Mucosa of descending colon (tissue), 3 donors: Measurements from ENCODE around the gene PROSER1. TPM values are rescaled to one million over a fixed set of nuclear protein-coding genes. Genes with fewer than 3 reads are reported as not detected.

ENCODE experiments used
- ATAC-seq: fragments of 200-7000 bp; cut with Tn5 transposase; one replicate; pipeline ENCODE4 v1.9.1; 2020; ENCODE audit warnings: mild to moderate bottlenecking, moderate library complexity
- DNase-seq, 3 donors: peaks; one replicate each; pipeline ENCODE4 v3.0.0-alpha.2; 2020
- H3K36me3 ChIP-seq: fragments of 200-600 bp; one replicate; pipeline ENCODE4 v1.8.0; 2021; ENCODE audit warnings: low read depth, mild to moderate bottlenecking
- H3K4me1 ChIP-seq: fragments of 200-600 bp; one replicate; pipeline ENCODE4 v1.8.0; 2021; ENCODE audit warnings: low read depth, mild to moderate bottlenecking
- H3K4me3 ChIP-seq: fragments of 200-600 bp; one replicate; pipeline ENCODE4 v1.8.0; 2021; ENCODE audit warnings: mild to moderate bottlenecking
- H3K9me3 ChIP-seq: fragments of 200-600 bp; one replicate; pipeline ENCODE4 v1.8.0; 2021; ENCODE audit warnings: mild to moderate bottlenecking
- intact Hi-C, 2 donors: fragments of 100-400 bp; cut with DNase I in 1 of 2; cut with micrococcal nuclease in 1 of 2; formaldehyde crosslinking; loops; one replicate each; pipeline versions ENCODE4 v1.11.0 to v1.11.1; 2022; cut with DNase I, micrococcal nuclease
- total RNA-seq, 3 donors: library from RNA; stranded (reverse); fragmentation: NEBNext Ultra II Directional in 2 of 3; extraction: Animal tissue kit (Norgen Biotek cat#: 25700) in 2 of 3; gene quantifications; one replicate each; pipeline versions ENCODE4 v1.2.1 to v1.2.4, GENCODE V29; 2021 to 2023
- TF ChIP-seq, protein P1 (sequence below): fragments of 200-600 bp; IDR thresholded peaks from one replicate; pipeline ENCODE4 v1.8.0; 2022; ENCODE audit warnings: antibody characterized with exemption, mild to moderate bottlenecking
- donor health status: DM: no; HTN: no; CAD: no; lungs with moderate emphysema.
- donor health status: DM: no; HTN: no; CAD: no.
- donor health status: DM: no; HTN: yes; CAD: no.

PROSER1 gene
- total RNA-seq, 3 donors from 2014 or later: 37.4 to 45.0 (median 43.3) TPM

DNA sequence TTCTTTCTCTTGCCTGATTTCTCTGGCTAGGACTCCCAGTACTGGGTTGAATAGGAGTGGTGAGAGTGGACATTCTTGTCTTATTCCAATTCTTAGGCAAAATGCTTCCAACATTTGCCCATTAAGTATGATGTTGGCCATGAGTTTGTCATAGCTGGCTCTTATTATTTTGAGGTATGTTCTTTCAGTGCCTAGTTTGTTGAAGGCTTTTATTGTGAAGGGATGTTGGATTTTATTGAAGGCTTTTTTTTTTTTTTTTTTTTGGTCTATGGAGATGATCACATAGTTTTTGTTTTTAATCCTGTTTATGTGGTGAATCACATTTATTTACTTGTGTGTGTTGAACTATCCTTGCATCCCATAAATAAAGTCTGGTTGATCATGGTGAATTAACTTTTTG is 20.2 kb upstream of the PROSER1 start:
- H3K4me1 ChIP-seq: no peaks in the 10 kb centered on the region
- ATAC-seq: no peak
- H3K9me3 ChIP-seq: no peaks in the 10 kb centered on the region
- intact Hi-C loops: no loop called here
- H3K36me3 ChIP-seq: no peaks in the 10 kb centered on the region
- no peak for DNase-seq
- TF ChIP-seq, protein P1, sequence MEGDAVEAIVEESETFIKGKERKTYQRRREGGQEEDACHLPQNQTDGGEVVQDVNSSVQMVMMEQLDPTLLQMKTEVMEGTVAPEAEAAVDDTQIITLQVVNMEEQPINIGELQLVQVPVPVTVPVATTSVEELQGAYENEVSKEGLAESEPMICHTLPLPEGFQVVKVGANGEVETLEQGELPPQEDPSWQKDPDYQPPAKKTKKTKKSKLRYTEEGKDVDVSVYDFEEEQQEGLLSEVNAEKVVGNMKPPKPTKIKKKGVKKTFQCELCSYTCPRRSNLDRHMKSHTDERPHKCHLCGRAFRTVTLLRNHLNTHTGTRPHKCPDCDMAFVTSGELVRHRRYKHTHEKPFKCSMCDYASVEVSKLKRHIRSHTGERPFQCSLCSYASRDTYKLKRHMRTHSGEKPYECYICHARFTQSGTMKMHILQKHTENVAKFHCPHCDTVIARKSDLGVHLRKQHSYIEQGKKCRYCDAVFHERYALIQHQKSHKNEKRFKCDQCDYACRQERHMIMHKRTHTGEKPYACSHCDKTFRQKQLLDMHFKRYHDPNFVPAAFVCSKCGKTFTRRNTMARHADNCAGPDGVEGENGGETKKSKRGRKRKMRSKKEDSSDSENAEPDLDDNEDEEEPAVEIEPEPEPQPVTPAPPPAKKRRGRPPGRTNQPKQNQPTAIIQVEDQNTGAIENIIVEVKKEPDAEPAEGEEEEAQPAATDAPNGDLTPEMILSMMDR: no peak
- no peak overlapping the region for H3K4me3 ChIP-seq

DNA sequence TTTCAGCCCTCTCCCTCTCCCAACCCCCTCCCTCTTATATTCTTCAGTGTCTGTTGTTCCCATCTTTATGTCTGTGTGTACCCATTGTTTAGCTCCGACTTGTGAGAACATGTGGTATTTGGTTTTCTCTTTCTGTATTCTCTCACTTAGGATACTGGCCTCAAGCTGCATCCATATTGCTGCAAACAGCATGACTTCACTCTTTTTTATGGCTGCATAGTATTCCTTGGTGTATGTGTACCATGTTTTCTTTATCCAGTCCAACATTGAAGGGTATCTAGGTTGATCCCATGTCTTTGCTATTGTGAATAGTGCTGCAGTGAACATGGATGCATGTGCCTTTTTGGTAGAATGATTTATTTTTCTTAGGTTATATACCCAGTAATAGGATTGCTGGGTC is 18.1 kb upstream of the PROSER1 start:
- Histone ChIP-seq H3K4me1 (no peaks in the 10 kb centered on the region), H3K4me3 (no peak overlapping the region), H3K9me3 (no peaks in the 10 kb centered on the region), H3K36me3 (no peaks in the 10 kb centered on the region)
- DNase-seq (no peak), ATAC-seq (no peak)
- TF ChIP-seq, protein P1: no peak
- intact Hi-C loops: no loop called here

DNA sequence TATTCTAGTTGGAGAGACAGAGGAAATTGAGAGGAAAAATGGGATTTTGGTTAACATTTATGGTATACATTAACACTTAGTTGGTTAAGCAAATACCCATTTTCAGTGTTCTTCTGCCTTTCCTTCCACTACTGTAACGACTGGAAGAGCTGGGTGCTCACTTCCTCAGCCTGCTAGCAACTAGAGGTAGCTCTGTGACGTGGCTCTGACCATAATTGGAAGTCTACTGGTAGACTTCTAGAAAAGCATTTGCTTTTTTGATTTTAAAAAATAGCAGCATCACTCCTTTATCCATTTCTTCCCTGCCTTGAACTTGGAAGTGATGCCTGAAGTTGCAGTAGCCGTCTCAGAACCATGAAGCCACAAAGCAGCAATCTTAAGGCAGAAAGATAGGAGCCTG is 16.2 kb upstream of the PROSER1 start:
- intact Hi-C loops: no loop called here
- DNase-seq (no peak), ATAC-seq (no peak)
- Histone ChIP-seq H3K4me3 (no peak overlapping the region), H3K36me3 (no peaks in the 10 kb centered on the region), H3K4me1 (no peaks in the 10 kb centered on the region), H3K9me3 (no peaks in the 10 kb centered on the region)
- TF ChIP-seq, protein P1: no peak

DNA sequence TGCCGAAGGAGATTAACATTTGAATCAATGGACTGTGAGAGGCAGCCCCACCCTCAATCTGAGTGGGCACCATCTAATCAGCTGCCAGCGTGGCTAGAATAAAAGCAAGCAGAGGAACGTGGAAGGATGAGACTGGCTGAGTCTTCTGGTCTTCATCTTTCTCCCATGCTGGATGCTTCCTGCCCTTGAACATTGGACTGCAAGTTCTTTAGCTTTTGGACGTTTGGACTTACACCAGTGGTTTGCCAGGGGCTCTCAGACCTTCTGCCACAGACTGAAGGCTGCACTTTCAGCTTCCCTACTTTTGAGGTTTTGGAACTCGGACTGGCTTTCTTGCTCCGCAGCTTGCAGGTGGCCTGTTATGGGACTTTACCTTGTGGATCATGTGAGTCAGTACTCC is 15.1 kb upstream of the PROSER1 start:
- intact Hi-C loops: no loop called here
- no peak for DNase-seq
- no peak for ATAC-seq
- H3K9me3 ChIP-seq: no peaks in the 10 kb centered on the region
- H3K4me1 ChIP-seq: no peaks in the 10 kb centered on the region
- no peak overlapping the region for H3K4me3 ChIP-seq
- TF ChIP-seq, protein P1: no peak
- H3K36me3 ChIP-seq: no peaks in the 10 kb centered on the region

DNA sequence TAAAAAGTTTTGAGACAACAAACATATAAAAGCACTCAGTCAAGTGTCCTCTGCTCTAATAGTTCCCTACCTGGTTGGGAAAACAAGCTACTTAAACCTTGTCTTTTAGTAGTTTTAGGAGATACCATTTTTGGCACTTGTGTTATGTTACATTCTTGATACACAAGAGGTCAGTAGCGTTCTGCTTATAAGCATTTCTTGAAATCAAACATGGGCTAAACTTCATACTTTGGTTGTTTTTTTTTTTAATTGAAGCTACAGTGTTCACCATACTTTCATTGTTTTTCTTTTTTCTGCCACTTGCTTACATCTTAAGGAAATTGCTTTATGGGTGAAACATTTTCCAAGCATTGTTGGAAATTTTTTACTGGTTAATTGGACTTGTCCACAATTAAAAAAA is 13.3 kb upstream of the PROSER1 start:
- Histone ChIP-seq H3K4me3 (no peak overlapping the region), H3K4me1 (no peaks in the 10 kb centered on the region), H3K9me3 (no peaks in the 10 kb centered on the region), H3K36me3 (no peaks in the 10 kb centered on the region)
- no peak for ATAC-seq
- TF ChIP-seq, protein P1: no peak
- DNase-seq: no peak
- intact Hi-C loops: no loop called here

DNA sequence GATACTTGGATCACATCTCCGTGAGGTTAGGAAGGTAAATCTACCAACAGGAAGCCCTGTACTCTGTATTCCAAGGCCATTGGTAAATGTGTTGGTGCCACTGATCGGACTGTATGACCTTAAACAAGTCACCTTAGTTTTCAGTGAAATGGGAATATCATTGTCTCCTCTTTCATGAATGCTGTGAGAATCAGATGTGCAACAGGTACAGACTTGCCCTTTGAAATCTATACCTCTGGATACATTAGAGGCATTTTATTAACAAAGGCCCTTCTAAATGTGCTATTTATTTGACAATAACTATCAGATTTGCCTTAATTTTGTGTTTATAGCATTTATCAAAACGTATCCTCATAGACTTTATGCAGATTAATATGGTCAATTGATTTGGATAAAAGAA is 11.4 kb upstream of the PROSER1 start:
- DNase-seq (no peak), ATAC-seq (no peak)
- Histone ChIP-seq H3K4me1 (no peaks in the 10 kb centered on the region), H3K9me3 (no peaks in the 10 kb centered on the region), H3K36me3 (no peaks in the 10 kb centered on the region), H3K4me3 (no peak overlapping the region)
- intact Hi-C loops: no loop called here
- TF ChIP-seq, protein P1: no peak
